Inferior parietal cortex (tissue), 1 donor: ENCODE measurements around the gene USP33.
A peak's percentile ranks its signal among the peaks of the same experiment; 100 is the strongest.
"Not testable (repeated sequence)": the region's sequence is repeated elsewhere in the genome, so short reads cannot be mapped to it uniquely, and the experiment has no call there.

Experiments used
- DNase-seq: peaks from one replicate; pipeline ENCODE4 v3.0.0-alpha.2; 2016; ENCODE audit errors: extremely low spot score

The USP33 gene

DNA sequence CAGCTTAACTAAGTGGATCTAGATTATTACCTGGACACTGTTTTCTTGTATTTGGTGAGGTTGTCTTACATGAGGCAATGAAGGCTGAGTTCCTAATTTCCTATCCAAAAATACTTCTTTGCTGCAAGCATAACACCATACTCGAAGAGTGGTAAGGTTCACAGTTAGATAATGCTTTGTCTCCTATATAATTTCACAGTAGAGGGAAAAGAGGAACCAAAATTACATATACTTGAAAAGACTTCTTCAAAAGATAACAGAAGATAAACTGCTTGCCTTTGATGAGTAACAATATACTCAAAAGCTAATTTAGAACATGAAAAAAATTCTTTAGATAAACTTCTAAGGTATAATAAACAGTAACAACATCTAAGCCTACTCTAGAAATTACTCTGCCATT is 20.4 kb downstream of the USP33 start:
- DNase-seq, result no peak

DNA sequence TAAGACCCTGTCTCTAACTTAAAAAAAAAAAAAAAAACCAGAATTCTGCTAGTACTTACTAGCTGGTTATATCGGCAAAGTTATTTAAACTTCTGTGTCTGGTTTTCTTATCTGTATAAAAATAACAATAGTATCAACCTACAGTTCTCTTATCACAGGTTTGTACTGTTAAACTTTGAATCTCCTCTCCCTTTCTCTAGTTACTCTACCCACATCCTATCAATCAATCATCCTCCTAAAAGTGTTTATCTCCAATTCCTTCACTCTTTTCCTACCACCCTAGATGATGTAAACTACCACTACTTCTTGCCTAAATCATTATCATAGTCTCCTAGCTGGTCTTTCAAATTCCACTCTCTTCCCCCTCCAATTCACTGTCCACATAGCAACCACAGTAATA is 27.6 kb downstream of the USP33 start:
- no peak for DNase-seq

DNA sequence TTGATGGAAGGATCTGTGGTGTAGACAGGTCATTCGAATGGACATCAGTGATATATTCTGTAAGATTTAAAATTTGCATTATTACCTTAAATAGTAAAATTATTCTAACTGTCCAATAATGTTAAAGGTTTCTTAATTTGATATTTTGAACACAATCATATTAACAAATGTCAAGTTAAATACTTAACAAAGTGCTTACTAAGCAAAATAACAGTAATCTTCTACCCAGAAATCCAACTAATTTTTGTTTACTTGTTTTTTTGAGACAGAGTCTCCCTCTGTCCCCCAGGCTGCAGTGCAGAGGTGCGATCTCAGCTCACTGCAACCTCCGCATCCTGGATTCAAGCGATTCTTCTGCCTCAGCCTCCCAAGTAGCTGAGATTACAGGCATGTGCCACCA is 33.9 kb downstream of the USP33 start:
- no peak for DNase-seq

DNA sequence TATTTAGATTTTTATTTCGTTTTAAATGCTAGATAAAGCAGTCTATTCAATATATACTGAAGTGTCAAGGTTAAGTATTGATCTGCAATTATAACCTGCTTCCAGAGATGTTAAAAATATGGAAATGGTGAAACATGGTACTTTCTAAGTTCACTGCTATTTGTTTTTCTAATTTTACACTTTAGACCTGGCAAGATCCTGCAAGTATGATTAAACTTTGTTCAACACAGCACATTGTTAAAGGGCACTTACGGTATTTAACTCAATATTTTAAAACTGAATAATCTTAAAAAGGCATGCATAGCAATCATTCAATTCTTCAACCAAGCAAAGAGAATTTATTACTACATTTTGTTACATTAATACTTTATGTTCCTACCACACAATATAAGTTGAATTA is 41.5 kb downstream of the USP33 start:
- DNase-seq, result no peak

DNA sequence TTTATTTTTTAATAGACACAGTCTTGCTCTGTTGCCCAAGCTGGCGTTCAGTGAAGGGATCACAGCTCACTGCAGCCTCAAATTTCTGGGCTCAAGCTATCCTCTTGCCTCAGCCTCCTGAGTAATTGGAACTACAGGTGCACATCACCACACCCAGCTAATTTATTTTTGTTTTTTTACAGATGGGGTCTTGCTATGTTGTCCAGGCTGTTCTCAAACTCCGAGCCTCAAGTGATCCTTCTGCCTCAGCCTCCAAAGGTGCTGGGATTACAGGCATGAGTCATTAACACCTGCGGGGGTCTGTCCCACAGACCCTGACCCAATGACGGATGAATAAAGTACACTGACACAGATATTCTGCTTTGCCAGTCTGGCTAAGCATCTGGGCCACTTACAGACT is 43.6 kb downstream of the USP33 start:
- no peak for DNase-seq

DNA sequence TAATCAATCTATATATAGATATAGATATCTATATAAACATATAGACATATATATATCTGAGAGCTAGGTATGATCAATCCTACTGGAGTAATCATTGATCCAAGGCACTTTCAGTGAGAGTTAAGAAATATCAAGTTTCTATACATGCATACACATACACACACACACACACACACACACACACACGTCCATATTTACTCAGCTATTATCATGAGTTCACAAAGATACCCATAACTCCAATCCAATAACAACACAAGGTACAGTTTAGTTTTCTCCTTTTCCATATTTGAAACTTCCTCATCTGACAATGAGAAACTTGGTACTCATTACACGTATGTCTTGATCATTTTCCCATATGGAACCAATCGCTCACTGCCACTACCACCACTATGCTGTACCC is 49.9 kb downstream of the USP33 start:
- no peak for DNase-seq

DNA sequence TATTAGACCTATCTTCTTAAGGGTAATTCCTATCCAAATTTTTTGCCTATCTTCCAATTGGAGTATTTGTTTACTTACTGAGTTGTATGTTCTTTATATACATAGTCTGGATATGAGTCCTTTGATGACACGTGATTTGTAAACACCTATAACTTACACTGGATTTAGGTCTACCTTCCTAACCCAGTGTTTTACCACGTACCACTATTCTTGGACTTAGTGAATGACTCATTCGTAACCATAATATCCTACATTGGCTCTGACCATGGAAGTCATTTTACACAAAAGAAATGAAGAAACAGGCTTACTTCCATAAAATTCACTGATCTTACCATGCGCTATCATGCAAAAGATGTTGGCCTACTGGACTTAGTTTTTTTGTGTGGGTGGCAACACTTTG is 53.3 kb downstream of the USP33 start:
- DNase-seq, result no peak

DNA sequence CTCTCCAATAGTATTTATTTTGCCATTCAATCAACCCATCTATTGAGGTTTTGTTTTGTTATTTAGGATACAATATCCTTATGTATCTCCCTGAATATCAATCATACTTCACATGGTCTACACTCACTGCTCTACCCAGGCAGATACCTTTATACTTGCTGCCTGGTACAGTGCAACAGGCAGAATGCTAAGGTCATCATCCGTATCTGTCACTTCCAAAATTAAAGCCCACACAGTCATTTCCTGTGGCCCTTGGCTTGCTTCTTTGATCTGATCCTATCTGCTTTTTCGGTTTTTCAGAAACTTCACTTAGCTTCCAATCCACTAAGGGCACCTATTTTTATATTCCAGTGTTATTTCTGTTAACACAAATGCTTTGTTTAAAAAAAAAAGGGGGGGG is 54.9 kb downstream of the USP33 start:
- DNase-seq, result no peak

DNA sequence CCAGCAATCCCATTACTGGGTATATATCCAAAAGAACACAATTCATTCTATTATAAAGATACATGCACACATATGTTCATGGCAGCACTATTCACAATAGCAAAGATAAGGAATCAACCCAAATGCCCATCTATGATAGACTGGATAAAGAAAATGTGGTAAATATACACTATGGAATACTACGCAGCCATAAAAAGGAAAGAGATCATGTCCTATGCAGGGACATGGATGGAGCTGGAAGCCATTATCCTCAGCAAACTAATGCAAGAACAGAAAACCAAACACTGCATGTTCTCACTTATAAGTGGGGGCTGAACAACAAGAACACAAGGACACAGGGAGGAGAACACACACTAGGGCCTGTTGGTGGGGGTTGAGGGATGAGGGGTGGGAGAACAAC is 60.0 kb downstream of the USP33 start:
- not testable (repeated sequence) for DNase-seq

DNA sequence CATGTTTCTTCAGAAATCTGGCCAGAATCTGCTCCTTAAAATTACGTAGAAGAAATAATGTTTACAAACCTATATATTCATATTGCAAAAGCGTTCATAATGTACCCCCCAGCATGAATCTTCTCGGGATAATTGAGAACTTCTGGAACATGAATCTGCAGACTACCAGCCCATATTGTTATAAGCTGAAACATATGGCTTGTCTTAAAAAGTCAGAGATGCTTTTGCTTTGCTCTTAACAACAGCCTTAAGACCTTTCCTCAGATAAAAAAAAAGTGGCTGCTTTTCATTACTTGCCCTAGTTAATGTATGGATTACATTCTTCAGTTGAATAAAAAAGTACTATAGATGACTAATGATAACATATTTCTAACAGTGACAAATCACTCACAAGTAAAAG is 62.2 kb downstream of the USP33 start:
- DNase-seq, result no peak

DNA sequence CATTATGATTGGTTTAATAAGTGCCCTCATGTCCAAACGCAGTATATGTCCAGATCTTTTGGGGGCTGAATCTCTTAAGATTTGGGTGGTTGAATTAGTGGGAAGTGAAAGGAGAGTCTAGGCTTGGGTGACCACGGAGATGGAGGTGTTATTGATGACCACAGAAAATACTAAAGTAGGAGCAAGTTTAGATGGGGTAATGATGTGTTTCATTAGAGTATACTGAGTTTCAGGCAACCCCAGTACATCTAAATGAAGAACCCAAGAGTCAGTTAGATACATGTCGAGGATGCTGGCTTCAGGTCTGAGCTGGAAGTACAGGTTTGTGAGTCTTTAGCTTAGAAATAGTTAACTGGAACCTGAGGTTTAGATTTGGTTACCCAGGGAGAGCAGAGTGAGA is 70.7 kb downstream of the USP33 start:
- DNase-seq, result no peak

DNA sequence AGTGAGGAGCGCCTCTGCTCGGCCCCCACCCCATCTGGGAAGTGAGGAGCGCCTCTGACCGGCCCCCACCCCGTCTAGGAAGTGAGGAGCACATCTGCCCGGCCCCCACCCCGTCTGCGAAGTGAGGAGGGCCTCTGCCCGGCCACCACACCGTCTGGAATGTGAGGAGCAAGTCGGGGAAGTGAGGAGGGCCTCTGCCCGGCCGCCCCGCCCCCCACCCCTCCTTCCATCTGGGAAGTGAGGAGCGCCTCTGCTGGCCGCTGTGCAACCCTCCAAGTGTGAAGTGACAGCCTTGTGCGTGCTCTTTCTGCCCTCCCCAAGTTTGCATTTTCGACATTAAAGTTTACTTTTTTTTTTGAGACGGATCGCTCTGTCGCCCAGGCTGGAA is 72.1 kb downstream of the USP33 start:
- no peak for DNase-seq

DNA sequence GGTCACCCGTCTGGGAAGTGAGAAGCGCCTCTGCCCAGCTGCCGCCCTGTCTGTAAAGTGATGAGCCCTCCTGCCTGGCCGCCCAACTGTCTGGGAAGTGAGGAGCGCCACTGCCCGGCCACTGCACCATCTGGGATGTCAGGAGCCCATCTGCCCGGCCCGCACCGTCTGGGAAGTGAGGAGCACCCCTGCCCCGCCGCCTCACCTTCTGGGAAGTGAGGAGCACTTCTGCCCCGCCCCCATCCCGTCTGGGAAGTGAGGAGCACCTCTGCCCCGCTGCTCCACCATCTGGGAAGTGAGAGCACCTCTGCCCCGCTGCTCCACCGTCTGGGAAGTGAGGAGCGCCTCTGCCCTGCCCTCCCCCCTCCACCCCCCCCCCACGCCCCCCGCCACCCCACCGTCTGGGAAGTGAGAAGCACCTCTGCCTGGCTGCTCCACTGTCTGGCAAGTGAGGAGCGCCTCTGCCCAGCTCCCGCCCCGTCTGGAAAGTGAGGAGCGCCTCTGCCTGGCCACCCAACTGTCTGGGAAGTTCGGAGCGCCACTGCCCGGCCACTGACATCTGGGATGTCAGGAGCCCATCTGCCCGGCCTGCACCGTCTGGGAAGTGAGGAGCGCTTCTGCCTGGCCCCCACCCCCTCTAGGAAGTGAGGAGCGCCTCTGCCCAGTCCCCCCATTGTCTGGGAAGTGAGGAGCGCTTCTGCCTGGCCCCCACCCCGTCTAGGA is 72.7 kb downstream of the USP33 start:
- DNase-seq, result no peak

DNA sequence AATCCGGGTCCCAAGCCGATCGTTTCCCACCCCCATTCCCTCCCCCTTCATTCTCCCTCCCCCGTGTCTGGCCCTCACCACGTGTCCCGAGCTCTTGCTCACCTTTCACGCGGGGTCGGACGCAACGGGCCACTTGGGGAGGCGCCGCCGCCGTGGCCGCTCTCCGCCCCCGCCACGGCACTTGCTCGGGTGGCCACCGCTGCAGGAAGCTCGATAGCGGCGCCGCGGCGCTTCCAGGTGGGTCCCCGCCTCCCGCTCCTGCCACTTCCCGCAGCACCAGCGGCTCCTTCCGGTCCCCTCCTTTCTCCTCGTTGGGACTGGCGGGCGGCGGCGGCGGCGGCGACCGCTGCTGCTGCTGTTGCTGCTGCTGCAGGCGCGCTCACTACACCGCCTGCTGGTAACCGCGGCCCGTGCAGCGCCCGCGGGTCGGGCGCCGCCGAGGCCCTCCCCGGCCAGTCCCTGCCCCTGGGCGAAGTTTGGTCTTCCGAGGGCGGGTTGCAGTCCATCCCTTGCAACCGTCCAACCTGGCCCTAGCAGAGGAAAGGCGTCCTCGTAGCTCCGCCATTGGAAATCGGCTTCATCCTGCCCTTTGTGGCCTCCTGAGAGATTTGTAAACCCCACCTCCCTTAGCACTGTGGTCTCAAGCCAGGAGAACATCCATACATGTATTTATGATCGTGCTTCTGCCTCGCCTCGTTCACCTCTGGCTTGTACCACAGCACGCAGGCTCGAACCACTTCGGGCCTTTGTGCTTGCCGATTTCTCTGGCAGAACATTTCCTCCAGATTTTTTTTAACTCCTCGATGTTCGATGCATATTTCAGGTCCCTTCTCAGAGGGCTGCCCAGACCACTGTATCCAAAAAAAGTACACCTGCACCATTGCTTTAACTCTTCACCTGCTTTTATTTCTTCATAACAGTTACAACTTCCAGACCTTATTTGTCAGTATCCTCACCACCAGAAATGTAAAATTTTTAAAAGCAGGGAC is 76.2 kb downstream of the USP33 start:
- DNase-seq, result peak; percentile 85

DNA sequence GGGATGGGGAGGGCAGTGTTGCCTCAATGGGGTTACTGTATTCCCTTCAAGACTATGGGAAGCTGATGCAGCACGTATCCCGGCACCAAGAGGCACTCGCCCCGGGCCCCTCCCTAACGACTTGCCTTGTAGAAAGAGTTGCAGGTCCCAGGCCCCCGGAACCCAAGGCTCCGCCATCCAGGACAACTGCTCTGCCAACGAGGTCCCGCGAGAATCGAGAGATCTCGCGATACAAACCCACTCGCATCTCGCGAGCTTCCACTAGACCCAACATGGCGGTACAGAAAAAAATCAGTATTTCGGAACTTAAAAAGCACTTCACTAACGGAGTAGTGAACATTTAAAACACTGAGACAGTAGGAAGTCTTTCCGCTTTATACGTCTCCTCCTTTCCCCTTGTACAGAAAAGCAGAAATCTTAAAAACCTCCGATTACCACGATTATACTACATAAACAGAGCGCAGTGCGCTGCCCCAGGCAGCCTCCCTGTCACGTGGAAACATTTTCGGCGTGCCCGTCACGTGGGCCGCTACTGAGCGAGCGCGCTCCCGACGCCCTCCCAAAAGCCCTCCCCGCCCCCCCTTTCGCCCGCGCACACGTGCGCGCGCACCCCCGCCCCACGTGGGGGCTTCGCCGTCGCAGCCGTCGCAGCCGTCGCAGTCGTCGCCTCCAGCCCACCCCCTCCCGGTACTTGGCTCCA is 77.0 kb downstream of the USP33 start, which contains the start of gene ZZZ3:
Gene ZZZ3, minus strand, starts transcription at position 199 of the 700 bp plus-strand sequence. CDS start 49,304 bp downstream, outside the sequence.
- DNase-seq, result peak; percentile 94

DNA sequence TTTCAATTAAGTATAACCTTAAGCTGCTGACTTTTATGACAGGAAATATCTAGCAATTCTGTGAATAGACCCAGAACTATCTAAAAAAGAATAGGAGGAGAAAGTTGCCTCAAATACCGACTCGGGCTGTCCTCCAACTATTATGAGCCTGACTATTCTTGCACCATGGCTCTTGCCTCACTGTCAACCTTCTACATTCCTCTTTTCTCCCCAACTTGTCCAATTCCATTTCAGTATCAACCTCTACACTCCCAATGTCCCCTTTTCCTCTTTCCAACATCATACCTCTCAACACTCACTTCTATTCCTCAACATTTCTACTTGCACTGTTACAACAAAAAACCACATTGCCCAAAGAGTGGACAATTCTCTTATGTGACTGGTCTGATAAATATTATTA is 79.5 kb downstream of the USP33 start:
- no peak for DNase-seq

DNA sequence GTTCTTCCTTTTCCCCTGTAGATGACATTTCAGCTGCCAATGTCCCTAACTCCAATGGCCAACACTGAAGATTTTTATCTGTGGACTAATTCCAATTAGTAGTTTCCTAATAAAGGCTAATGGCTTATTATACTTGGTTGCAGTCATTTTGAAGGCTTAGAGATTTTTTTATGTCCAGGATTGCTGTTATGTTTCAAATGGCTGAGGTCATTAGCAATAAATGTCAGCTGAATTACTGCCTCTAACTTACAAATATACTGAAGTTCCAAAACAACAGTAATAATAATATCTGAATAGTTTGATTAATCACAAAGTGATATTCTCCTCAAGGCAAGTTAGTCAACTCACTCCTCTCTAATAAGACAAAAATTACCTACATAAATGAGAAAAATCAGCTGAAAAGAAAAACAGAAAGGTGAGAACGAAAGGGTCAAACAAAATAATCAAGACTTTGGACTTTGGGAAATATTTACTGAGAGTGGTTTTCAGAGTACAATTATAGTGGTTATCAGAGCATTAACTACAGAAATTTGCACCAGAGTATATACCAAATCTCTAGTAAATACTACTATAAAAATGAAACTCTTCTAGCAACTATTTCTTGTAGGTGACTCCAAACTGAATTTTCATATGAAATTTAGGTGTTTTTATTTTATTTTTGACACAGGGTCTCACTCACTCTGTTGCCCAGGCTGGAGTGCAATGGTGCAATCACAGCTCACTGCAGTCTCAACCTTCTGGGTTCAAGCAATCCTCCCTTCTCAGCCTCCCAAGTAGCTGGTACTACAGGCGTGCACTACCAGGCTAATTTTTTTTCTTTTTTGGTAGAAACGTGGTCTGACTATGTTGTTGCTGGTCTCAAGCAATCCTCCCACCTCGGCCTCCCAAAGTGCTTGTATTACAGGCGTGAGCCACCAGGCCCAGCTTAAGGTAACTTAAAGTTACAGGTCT is 80.7 kb downstream of the USP33 start:
- no peak for DNase-seq

DNA sequence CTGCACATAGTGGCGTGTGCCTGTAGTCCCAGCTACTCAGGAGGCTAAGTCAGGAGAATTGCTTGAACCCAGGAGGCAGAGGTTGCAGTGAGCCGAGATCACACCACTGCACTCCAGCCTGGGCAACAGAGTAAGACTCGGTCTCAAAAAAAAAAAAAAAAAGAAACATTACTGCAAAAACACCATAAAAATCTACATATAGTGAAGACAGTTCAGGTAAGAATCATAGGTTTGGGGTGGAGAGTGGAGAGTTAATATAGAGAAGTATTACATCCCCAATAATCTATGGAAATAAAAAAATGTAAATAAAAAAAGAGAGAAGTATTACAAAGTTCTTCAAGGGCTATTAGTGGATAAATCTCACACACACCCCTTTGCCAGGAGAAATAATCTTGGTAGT is 84.8 kb downstream of the USP33 start:
- not testable (repeated sequence) for DNase-seq

DNA sequence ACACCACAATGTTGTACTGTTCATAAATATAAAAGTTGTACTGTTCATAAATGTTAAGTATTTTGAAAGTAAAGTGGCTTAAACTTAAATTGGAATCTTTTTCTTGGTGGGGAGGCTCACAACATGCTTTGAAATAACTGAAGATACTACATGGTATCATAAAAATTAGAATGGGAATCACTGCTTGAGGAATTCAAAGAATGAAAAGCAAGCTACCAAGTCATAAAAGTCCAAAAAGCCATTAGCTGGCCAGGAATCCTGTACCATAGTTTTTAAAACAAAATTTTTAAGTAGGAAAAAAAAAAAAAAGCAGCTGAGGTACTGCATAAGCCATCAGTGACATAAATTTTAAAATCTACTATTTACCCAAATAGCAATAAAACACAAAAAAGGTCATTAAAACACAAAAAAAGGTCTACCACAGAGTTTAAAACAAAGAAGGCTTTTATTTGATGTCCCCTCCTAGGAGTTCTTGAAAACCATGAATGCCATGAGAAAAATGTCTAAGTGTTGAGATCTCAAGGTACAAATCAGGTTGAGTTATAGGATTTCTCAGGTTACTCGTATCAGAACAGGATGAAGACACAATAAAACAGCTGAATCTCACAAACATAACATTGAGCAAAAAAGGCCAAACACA is 85.8 kb downstream of the USP33 start:
- DNase-seq, result no peak

DNA sequence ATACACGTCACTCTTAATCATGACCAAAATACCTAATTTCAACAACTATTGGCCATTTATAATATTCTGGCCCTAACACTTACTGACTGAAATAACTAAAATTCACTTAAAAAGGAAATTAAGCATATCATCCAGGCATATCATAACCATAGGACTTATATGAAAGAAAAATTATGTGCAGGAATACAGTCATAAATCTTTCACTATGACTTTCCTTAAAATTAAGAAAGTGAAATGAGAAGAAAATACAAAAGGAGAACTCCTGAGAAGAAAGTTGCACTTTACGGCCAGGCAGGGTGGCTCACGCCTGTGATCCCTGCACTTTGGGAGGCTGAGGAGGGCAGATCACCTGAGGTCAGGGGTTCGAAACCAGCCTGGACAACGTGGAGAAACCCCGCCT is 86.6 kb downstream of the USP33 start:
- DNase-seq, result no peak

DNA sequence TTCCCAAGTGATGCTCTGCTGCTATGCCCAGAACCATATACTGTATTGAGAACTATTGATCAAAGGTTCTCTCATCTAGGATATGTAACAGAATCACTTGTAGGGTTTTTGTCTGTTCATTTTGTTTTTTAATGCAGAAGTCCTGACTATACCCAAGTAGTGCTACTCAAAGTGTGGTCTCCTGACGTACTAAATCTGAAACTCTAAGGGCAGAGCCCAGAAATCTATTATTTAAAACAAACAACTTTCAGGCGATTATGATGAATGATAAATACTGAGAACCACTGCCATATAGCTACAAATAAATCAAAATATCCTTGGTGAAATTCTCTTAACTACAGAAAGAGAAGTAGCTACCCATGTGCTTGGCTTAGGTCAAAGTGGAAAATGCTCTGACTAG is 87.3 kb downstream of the USP33 start:
- no peak for DNase-seq
